Astrocyte of the cerebellum (primary cell): ENCODE data around the gene FCSK.

ENCODE experiments used
- DNase-seq: peaks from one replicate; pipeline ENCODE4 v3.0.0-alpha.2; 2011; ENCODE audit warnings: low read depth
- H3K4me3 ChIP-seq: 2 replicates; pipeline ENCODE4 v1.5.1; 2011; ENCODE audit warnings: mild to moderate bottlenecking, low read depth, low read length, moderate library complexity
- in situ Hi-C: cut with HindIII; loops from 2 replicates; pipeline ENCODE4 v1.10.0; 2017; ENCODE audit warnings: low sequenced_read_pairs
- TF ChIP-seq, protein P1 (sequence below): IDR thresholded peaks from 2 replicates; pipeline ENCODE4 v1.5.1; 2012; ENCODE audit warnings: low read length, low read depth, moderate library complexity, mild to moderate bottlenecking; ENCODE audit errors: missing control alignments

FCSK gene

GRCh38 chr16:70474320-70475053 is 20.1 kb downstream of the FCSK start:
- TF ChIP-seq, protein P1, sequence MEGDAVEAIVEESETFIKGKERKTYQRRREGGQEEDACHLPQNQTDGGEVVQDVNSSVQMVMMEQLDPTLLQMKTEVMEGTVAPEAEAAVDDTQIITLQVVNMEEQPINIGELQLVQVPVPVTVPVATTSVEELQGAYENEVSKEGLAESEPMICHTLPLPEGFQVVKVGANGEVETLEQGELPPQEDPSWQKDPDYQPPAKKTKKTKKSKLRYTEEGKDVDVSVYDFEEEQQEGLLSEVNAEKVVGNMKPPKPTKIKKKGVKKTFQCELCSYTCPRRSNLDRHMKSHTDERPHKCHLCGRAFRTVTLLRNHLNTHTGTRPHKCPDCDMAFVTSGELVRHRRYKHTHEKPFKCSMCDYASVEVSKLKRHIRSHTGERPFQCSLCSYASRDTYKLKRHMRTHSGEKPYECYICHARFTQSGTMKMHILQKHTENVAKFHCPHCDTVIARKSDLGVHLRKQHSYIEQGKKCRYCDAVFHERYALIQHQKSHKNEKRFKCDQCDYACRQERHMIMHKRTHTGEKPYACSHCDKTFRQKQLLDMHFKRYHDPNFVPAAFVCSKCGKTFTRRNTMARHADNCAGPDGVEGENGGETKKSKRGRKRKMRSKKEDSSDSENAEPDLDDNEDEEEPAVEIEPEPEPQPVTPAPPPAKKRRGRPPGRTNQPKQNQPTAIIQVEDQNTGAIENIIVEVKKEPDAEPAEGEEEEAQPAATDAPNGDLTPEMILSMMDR = no peak

GRCh38 chr16:70475054-70475871 is 20.9 kb downstream of the FCSK start:
- in situ Hi-C loops = no loop called here
- TF ChIP-seq, protein P1 = no peak
- no peak for DNase-seq
- H3K4me3 ChIP-seq = no peak overlapping the region

More at GRCh38 chr16:70474320-70475053, 20.1 kb downstream of the FCSK start:
- no peak overlapping the region for H3K4me3 ChIP-seq
- no peak for DNase-seq
- in situ Hi-C loops = no loop called here

DNA sequence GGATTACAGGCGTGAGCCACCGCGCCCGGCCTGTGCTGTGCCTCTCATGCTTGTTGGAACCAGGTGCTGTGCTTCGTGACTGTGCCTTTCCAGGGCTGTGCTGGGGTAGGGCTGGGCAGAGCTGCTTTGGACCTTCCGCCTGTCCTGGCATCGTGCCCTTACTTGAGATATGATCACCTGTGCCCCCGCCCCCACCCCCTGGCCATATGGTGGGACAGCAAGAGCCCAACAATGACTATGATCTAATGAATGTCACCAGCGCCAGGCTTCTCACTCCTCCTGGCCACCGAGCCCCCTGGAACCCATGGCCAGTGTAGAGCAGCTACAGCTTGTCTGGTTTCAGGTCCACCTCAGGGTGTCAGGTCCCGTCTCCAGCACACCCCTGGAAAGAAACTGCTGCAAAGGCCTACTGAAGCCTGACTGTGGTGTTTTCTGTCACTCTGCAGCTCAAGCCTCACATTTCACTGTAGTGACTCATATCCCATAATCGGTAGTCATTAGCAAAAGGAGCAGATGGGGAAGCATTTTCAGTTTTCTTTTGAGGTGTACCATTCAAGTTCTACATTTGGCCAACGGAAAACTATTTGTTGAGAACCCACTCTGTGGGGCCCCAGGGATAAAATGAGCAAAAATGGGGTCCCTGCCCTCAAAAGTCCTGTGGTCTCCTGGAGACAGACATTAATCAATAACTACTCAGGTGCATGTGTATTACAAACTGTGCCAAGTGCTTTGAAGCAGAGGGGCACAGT is 22.1 kb downstream of the FCSK start:
- no peak overlapping the region for H3K4me3 ChIP-seq
- TF ChIP-seq, protein P1 = no peak
- peak; percentile 55 for DNase-seq
- in situ Hi-C loops = no loop called here

DNA sequence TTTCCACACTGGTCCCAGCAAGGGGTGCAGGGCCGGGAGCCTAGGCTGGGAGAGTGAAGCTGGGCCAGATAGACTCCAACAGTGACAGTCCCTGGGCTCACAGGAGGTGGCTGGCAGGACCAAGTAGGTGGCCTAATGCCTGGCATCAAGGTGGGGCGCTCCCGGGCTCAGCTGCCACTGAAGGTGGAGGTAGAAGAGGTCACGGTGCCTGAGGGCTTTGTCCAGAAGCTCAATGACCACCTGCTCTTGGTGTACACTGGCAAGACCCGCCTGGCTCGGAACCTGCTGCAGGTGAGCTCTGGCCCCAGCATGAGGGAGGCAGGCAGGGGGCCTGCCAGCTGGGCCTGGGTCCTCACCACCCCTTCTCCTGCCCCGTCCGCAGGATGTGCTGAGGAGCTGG is 23.8 kb downstream of the FCSK start:
- no peak overlapping the region for H3K4me3 ChIP-seq
- TF ChIP-seq, protein P1 = no peak
- in situ Hi-C loops = no loop called here
- DNase-seq = no peak

- TF ChIP-seq, protein P1 = no peak
- DNase-seq = no peak
Measured at GRCh38 chr16:70478912-70479341, 24.5 kb downstream of the FCSK start.

DNA sequence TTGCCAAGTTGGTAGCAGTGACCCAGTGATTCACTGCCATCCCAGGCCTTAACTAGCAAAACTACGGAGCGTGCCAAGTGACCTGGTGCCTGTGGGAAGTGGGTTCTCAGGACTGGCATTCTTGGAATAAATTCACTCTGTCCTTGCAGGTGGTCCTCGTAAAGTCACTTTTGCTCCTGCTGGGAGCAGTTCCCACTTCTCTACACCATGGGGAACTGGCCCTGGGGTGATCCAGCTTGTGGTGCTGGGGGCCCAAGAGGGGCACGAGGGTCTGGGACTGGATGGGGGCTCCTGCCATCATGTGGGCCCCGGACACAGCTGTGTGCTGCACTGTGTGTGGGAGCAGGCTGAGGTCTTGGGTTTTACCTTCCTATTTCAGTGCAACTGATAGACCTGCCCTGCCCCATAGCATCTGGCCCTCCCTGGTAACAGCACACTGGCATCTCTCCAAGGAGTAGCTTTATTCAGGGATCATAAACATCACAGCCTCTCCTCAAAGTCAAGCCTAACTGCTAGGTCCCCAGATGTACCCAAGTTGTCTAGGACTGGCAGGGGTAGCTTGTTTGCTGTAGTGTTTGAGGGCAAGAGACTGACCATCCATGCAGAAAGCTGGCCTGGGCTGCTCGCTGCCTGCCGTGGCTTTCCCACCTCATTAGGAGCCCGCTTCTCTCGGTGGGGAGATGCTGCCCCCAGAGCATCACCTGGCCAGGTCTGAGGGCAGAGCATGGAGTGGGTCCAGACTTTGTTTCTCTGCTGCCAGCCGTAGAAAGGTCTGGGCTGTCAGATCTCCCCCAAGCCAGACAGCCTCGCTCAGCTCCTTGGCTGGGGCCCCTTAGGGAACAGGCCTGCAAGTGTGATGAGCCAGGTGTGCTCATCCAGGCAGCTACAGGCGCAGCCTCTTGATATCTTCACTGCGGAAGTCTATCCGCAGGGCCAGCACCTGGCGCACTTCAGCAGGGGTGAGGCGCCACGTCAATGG is 26.0 kb downstream of the FCSK start:
- TF ChIP-seq, protein P1 = no peak
- no peak for DNase-seq
- in situ Hi-C loops = no loop called here
- H3K4me3 ChIP-seq = no peak overlapping the region

More at GRCh38 chr16:70478912-70479341, 24.5 kb downstream of the FCSK start:
- H3K4me3 ChIP-seq = no peak overlapping the region
- in situ Hi-C loops = no loop called here
